IPS DF 6.9 (cell line): ENCODE data around the gene PRKCE.

Experiments
- DNase-seq: peaks from one replicate; pipeline ENCODE4 v3.0.0-alpha.2; 2013; ENCODE audit warnings: low read depth, low spot score
- H3K27ac ChIP-seq: one replicate; pipeline ENCODE4 v1.5.1; 2013; ENCODE audit warnings: low read length, control low read depth
- H3K27me3 ChIP-seq: 2 replicates; pipeline ENCODE4 v1.6.1; 2013; ENCODE audit warnings: mild to moderate bottlenecking, low read length; ENCODE audit not compliant: control insufficient read depth, insufficient read depth
- H3K36me3 ChIP-seq: 2 replicates; pipeline ENCODE4 v1.6.1; 2013; ENCODE audit warnings: low read length; ENCODE audit not compliant: control insufficient read depth, insufficient read depth
- H3K4me1 ChIP-seq: 2 replicates; pipeline ENCODE4 v1.6.1; 2013; ENCODE audit warnings: low read length; ENCODE audit not compliant: control insufficient read depth, insufficient read depth
- H3K4me3 ChIP-seq: 2 replicates; pipeline ENCODE4 v1.5.1; 2013; ENCODE audit warnings: mild to moderate bottlenecking, low read length
- H3K9me3 ChIP-seq: 2 replicates; pipeline ENCODE4 v1.6.1; 2013; ENCODE audit warnings: low read length, inconsistent platforms; ENCODE audit not compliant: control insufficient read depth, insufficient read depth
- WGBS: extraction: QIAGEN DNeasy Blood & Tissue Kit; methylation state at CpG from one replicate; pipeline ENCODE4 v1.1.7; 2013; ENCODE audit warnings: mixed read lengths, missing lambda C conversion rate; ENCODE audit not compliant: insufficient read length, insufficient coverage; 5-methylcytosine and 5-hydroxymethylcytosine counted together

Gene PRKCE

GRCh38 chr2:45778720-45779171, 127.3 kb downstream of the PRKCE start:
- Histone ChIP-seq H3K9me3 (no peaks in the 10 kb centered on the region), H3K27me3 (no peaks in the 10 kb centered on the region), H3K27ac (no peak overlapping the region), H3K4me3 (no peak overlapping the region), H3K4me1 (no peaks in the 10 kb centered on the region), H3K36me3 (no peaks in the 10 kb centered on the region)
- WGBS = no CpG with 5 or more reads among the region's 11 CpGs
- DNase-seq = peak; percentile 39

GRCh38 chr2:45780541-45781463, 129.3 kb downstream of the PRKCE start:
- no CpG with 5 or more reads among the region's 10 CpGs for WGBS
- H3K36me3 ChIP-seq = no peaks in the 10 kb centered on the region
- H3K27me3 ChIP-seq = no peaks in the 10 kb centered on the region
- H3K9me3 ChIP-seq = no peaks in the 10 kb centered on the region
- no peaks in the 10 kb centered on the region for H3K4me1 ChIP-seq
- H3K27ac ChIP-seq = no peak overlapping the region
- no peak for DNase-seq
- no peak overlapping the region for H3K4me3 ChIP-seq

GRCh38 chr2:45781464-45781811, 130.0 kb downstream of the PRKCE start:
- no peak for DNase-seq
- no peaks in the 10 kb centered on the region for H3K36me3 ChIP-seq
- no peaks in the 10 kb centered on the region for H3K4me1 ChIP-seq
- no peaks in the 10 kb centered on the region for H3K9me3 ChIP-seq
- no peak overlapping the region for H3K27ac ChIP-seq
- H3K27me3 ChIP-seq = no peaks in the 10 kb centered on the region
- no peak overlapping the region for H3K4me3 ChIP-seq
- no CpG with 5 or more reads among the region's 5 CpGs for WGBS

- no peaks in the 10 kb centered on the region for H3K36me3 ChIP-seq
- no peak for DNase-seq
- no CpG with 5 or more reads among the region's 4 CpGs for WGBS
- no peak overlapping the region for H3K4me3 ChIP-seq
- H3K27ac ChIP-seq = no peak overlapping the region
- H3K27me3 ChIP-seq = no peaks in the 10 kb centered on the region
- no peaks in the 10 kb centered on the region for H3K4me1 ChIP-seq
- H3K9me3 ChIP-seq = no peaks in the 10 kb centered on the region
Measured at GRCh38 chr2:45782436-45782835, 131.0 kb downstream of the PRKCE start.

- WGBS = no CpG with 5 or more reads among the region's 4 CpGs
- Histone ChIP-seq H3K27me3 (no peaks in the 10 kb centered on the region), H3K36me3 (no peaks in the 10 kb centered on the region), H3K4me1 (no peaks in the 10 kb centered on the region), H3K9me3 (no peaks in the 10 kb centered on the region), H3K4me3 (no peak overlapping the region), H3K27ac (no peak overlapping the region)
- DNase-seq = no peak
Measured at GRCh38 chr2:45782986-45783385, 131.5 kb downstream of the PRKCE start.

- Histone ChIP-seq H3K36me3 (no peaks in the 10 kb centered on the region), H3K4me3 (no peak overlapping the region), H3K4me1 (no peaks in the 10 kb centered on the region), H3K27me3 (no peaks in the 10 kb centered on the region), H3K27ac (no peak overlapping the region), H3K9me3 (no peaks in the 10 kb centered on the region)
- no CpG with 5 or more reads among the region's 10 CpGs for WGBS
- DNase-seq = no peak
Measured at GRCh38 chr2:45786030-45786835, 134.8 kb downstream of the PRKCE start.

GRCh38 chr2:45786836-45787357, 135.4 kb downstream of the PRKCE start:
- no CpG with 5 or more reads among the region's 10 CpGs for WGBS
- Histone ChIP-seq H3K27ac (no peak overlapping the region), H3K9me3 (no peaks in the 10 kb centered on the region), H3K4me3 (no peak overlapping the region), H3K4me1 (no peaks in the 10 kb centered on the region), H3K36me3 (no peaks in the 10 kb centered on the region), H3K27me3 (no peaks in the 10 kb centered on the region)
- DNase-seq = no peak

GRCh38 chr2:45788401-45788800, 136.9 kb downstream of the PRKCE start:
- no peaks in the 10 kb centered on the region for H3K4me1 ChIP-seq
- DNase-seq = no peak
- no CpG with 5 or more reads among the region's 3 CpGs for WGBS
- no peaks in the 10 kb centered on the region for H3K9me3 ChIP-seq
- no peaks in the 10 kb centered on the region for H3K36me3 ChIP-seq
- no peak overlapping the region for H3K27ac ChIP-seq
- no peak overlapping the region for H3K4me3 ChIP-seq
- no peaks in the 10 kb centered on the region for H3K27me3 ChIP-seq

GRCh38 chr2:45789317-45789716, 137.8 kb downstream of the PRKCE start:
- Histone ChIP-seq H3K27me3 (no peaks in the 10 kb centered on the region), H3K4me3 (no peak overlapping the region), H3K9me3 (no peaks in the 10 kb centered on the region), H3K27ac (no peak overlapping the region), H3K4me1 (no peaks in the 10 kb centered on the region), H3K36me3 (no peaks in the 10 kb centered on the region)
- DNase-seq = no peak

- Histone ChIP-seq H3K27ac (no peak overlapping the region), H3K4me1 (no peaks in the 10 kb centered on the region), H3K4me3 (no peak overlapping the region), H3K36me3 (no peaks in the 10 kb centered on the region), H3K27me3 (no peaks in the 10 kb centered on the region), H3K9me3 (no peaks in the 10 kb centered on the region)
- no peak for DNase-seq
- no CpG with 5 or more reads among the region's 10 CpGs for WGBS
Measured at GRCh38 chr2:45789961-45790723, 138.7 kb downstream of the PRKCE start.
